Dendritic cell treated with granulocyte-macrophage colony-stimulating factor and Interleukin-4, amounts not matched to agents 40 ng/mL and 50 ng/mL, for 4 days (primary cell): ENCODE data around the gene GSK3A.

Source experiments
- H3K27ac Mint-ChIP-seq: one replicate; pipeline ENCODE4 v1.8.0; 2022; ENCODE audit warnings: mild to moderate bottlenecking, mixed read lengths
- H3K27me3 Mint-ChIP-seq: one replicate; pipeline ENCODE4 v1.8.0; 2022; ENCODE audit warnings: mild to moderate bottlenecking, mixed read lengths
- H3K36me3 Mint-ChIP-seq: one replicate; pipeline ENCODE4 v1.8.0; 2022; ENCODE audit warnings: low read depth, mixed read lengths
- H3K4me1 Mint-ChIP-seq: one replicate; pipeline ENCODE4 v1.8.0; 2022; ENCODE audit warnings: low read depth, mixed read lengths
- H3K4me3 Mint-ChIP-seq: one replicate; pipeline ENCODE4 v1.8.0; 2022; ENCODE audit warnings: mild to moderate bottlenecking, moderate library complexity, mixed read lengths
- H3K9me3 Mint-ChIP-seq: one replicate; pipeline ENCODE4 v1.8.0; 2022; ENCODE audit warnings: mixed read lengths
- intact Hi-C: fragments of 100-400 bp; cut with micrococcal nuclease; formaldehyde crosslinking; loops from one replicate; pipeline ENCODE4 v1.15.0; 2022

GSK3A gene

DNA sequence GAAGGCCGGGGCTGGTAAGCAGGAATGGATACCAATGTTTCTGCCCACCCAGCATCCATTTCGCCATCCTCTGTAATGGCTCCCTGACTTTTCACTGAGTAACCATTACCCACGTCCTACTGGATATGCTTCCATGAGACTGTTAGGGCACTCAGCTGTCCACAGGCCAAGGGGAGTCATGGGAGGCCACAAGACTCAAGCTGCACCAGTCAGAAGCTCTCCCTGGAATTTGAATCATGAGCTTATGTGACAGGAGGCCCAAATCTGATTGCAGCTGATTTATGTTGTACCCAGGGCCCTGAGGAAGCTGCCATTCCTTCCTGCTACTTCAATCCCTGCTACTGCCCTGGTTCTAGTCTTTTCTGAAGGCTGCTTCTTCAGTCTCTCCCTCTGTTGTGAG is 53.3 kb downstream of the GSK3A start:
- Mint-ChIP-seq H3K9me3 (peaks cover 4% of the 10 kb centered on the region), H3K36me3 (peaks cover 3% of the 10 kb centered on the region), H3K27me3 (no peaks in the 10 kb centered on the region), H3K4me1 (peaks cover 63% of the 10 kb centered on the region), H3K4me3 (no peak overlapping the region), H3K27ac (no peak overlapping the region)
- intact Hi-C loops: no loop called here

DNA sequence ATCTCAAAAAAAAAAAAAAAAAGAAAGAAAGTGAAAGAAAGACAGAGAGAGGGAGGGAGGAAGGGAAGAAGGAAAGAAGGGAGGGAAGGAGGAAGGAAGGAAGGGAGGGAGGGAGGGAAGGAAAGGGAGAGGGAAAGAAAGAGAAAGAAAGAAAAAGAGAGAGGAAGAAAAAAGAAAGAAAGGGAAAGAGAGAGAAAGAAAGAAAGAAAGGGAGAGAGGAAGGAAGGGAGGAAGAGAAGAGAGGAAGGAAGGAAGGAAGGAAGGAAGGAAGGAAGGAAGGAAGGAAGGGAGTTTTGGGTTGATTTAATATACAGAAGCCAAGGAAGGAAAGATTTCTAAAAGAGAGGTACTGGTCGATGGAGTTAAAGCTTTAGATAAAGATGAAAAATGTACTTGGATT is 53.7 kb downstream of the GSK3A start:
- intact Hi-C loops: no loop called here
- no peaks in the 10 kb centered on the region for H3K36me3 Mint-ChIP-seq
- no peaks in the 10 kb centered on the region for H3K27me3 Mint-ChIP-seq
- peaks cover 64% of the 10 kb centered on the region for H3K4me1 Mint-ChIP-seq
- H3K27ac Mint-ChIP-seq: no peak overlapping the region
- H3K4me3 Mint-ChIP-seq: no peak overlapping the region
- H3K9me3 Mint-ChIP-seq: no peaks in the 10 kb centered on the region

DNA sequence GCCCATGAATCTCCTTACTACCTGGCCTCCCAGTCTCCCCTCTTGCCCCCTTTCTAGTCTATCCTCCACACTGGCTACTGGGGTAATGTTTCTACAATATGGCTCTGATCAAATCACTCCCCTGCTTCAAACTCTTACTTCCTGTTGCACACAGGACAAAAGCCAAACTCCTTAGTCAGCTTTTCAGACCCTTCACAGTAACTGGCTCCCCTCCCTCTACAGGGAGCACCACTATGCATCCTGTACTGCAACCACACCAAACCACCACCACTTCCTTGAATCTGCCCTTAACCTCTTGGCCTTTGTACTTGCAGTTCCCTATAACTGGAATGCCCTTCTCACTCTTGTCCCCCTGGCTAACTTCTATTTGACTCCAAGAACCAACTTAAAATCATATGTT is 57.1 kb downstream of the GSK3A start:
- peaks cover 7% of the 10 kb centered on the region for H3K27me3 Mint-ChIP-seq
- intact Hi-C loops: loop anchor here (2.0 kb wide), 2 partner anchors 14 to 32 kb away; partner anchors contain the start of gene DEDD2
- peaks cover 62% of the 10 kb centered on the region for H3K4me1 Mint-ChIP-seq
- H3K27ac Mint-ChIP-seq: peak overlapping the region; percentile 83
- H3K9me3 Mint-ChIP-seq: no peaks in the 10 kb centered on the region
- no peaks in the 10 kb centered on the region for H3K36me3 Mint-ChIP-seq
- H3K4me3 Mint-ChIP-seq: peak overlapping the region; percentile 9

DNA sequence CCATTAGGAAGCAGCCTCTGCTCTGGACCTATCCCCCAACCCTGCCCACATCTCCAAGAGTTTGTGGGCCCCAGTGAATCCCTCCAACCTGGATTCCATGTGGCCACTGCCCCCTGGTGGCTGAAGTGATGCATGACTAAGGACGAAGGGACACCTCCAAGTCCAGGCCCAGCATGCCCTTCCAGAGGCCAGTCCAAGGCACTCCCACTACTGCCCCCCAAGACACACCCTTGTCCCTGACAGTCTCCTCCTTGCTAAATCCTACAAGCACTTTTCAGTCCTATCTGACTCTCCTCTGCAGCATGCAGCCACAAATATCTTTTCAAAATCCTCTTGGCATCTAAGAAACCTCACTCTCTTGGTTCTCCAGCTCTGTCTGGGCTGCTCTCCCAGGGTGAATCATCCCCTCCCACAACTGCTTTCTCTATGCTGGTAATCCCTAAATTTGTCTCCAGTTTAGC is 58.0 kb downstream of the GSK3A start:
- Mint-ChIP-seq H3K27me3 (peaks cover 7% of the 10 kb centered on the region), H3K4me1 (peaks cover 54% of the 10 kb centered on the region), H3K9me3 (no peaks in the 10 kb centered on the region), H3K36me3 (no peaks in the 10 kb centered on the region), H3K27ac (peak overlapping the region; percentile 83), H3K4me3 (no peak overlapping the region)
- intact Hi-C loops: loop anchor here (1.0 to 2.0 kb wide), 4 partner anchors 14 to 76 kb away; partner anchors contain the start of genes DEDD2 and POU2F2
